ENCODE measurements around the gene NPHP3.
"Not testable (repeated sequence)": the region's sequence is repeated elsewhere in the genome, so short reads cannot be mapped to it uniquely, and the experiment has no call there.

The NPHP3 gene

DNA sequence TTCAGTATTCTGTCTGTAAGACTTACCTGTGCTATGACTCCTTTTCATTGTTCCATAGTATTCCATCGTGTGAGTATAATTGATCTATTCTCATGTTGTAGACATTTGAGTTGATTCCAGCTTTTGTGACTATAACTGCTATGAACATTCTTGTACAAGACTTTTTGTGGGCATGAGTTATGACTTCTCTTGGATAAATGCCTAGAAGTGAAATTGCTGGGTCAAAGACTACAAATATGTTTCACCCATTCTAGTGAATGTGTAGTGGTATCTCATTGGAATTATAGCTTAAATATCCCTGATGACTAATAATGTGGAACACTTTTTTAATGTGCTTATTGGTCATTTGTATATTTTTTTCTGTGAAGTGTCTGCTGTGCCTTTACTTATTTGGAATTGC, 27.6 kb upstream of the NPHP3 start:
- DNase-seq: peak; percentile 1
- in situ Hi-C loops (cut with HindIII; ENCODE audit: low pct_ligation_motif_present, low sequenced_read_pairs): loop anchor here (25.0 kb wide), 1 partner anchor 638 kb away; no protein-coding TSS in a partner anchor

GRCh38 chr3:132746720-132747119, 24.5 kb upstream of the NPHP3 start:
- H3K27me3 ChIP-seq (replicated peaks); H3K36me3 ChIP-seq (replicated peaks); H3K4me3 ChIP-seq (ENCODE audit: low read depth, low read length); H3K27ac ChIP-seq; DNase-seq: not testable (repeated sequence)
- in situ Hi-C loops (cut with HindIII; ENCODE audit: low pct_ligation_motif_present, low sequenced_read_pairs): loop anchor here (25.0 kb wide), 1 partner anchor 641 kb away; no protein-coding TSS in a partner anchor

More for the DNA sequence above, 27.6 kb upstream of the NPHP3 start:
- H3K27ac ChIP-seq: no peak overlapping the region
- H3K4me3 ChIP-seq (ENCODE audit: low read depth, low read length): no peak overlapping the region
- no peaks in the 10 kb centered on the region for H3K36me3 ChIP-seq (replicated peaks)
- H3K27me3 ChIP-seq (replicated peaks): no peaks in the 10 kb centered on the region
- TF ChIP-seq CTCF (IDR thresholded peaks at IDR 0.05; ENCODE audit: low read depth, low read length, missing control alignments): no peak

- no peak overlapping the region for H3K4me3 ChIP-seq (ENCODE audit: low read depth, low read length)
- H3K27me3 ChIP-seq (replicated peaks): no peaks in the 10 kb centered on the region
- no peaks in the 10 kb centered on the region for H3K36me3 ChIP-seq (replicated peaks)
- no peak for DNase-seq
- no peak for TF ChIP-seq CTCF (IDR thresholded peaks at IDR 0.05; ENCODE audit: low read depth, low read length, missing control alignments)
- in situ Hi-C loops (cut with HindIII; ENCODE audit: low pct_ligation_motif_present, low sequenced_read_pairs): loop anchor here (25.0 kb wide), 1 partner anchor 649 kb away; no protein-coding TSS in a partner anchor
- no peak overlapping the region for H3K27ac ChIP-seq
These were observed 16.1 kb upstream of the NPHP3 start for GRCh38 chr3:132738314-132738713.

GRCh38 chr3:132735589-132735988, 13.4 kb upstream of the NPHP3 start:
- in situ Hi-C loops (cut with HindIII; ENCODE audit: low pct_ligation_motif_present, low sequenced_read_pairs): loop anchor here (25.0 kb wide), 1 partner anchor 652 kb away; no protein-coding TSS in a partner anchor
- H3K36me3 ChIP-seq (replicated peaks): no peaks in the 10 kb centered on the region
- TF ChIP-seq CTCF (IDR thresholded peaks at IDR 0.05; ENCODE audit: low read depth, low read length, missing control alignments): no peak
- DNase-seq: no peak
- no peak overlapping the region for H3K27ac ChIP-seq
- H3K4me3 ChIP-seq (ENCODE audit: low read depth, low read length): no peak overlapping the region
- H3K27me3 ChIP-seq (replicated peaks): no peaks in the 10 kb centered on the region

GRCh38 chr3:132730891-132731580, 8.8 kb upstream of the NPHP3 start:
- TF ChIP-seq CTCF (IDR thresholded peaks at IDR 0.05; ENCODE audit: low read depth, low read length, missing control alignments): peak; percentile 51
- DNase-seq: peak; percentile 36
- Histone ChIP-seq H3K27ac (no peak overlapping the region), H3K27me3 (replicated peaks) (no peaks in the 10 kb centered on the region), H3K36me3 (replicated peaks) (no peaks in the 10 kb centered on the region), H3K4me3 (ENCODE audit: low read depth, low read length) (no peak overlapping the region)
- in situ Hi-C loops (cut with HindIII; ENCODE audit: low pct_ligation_motif_present, low sequenced_read_pairs): loop anchor here (25.0 kb wide), 1 partner anchor 656 kb away; no protein-coding TSS in a partner anchor

GRCh38 chr3:132726341-132726823, 4.2 kb upstream of the NPHP3 start:
- DNase-seq: no peak
- Histone ChIP-seq H3K36me3 (replicated peaks) (no peaks in the 10 kb centered on the region), H3K4me3 (ENCODE audit: low read depth, low read length) (no peak overlapping the region), H3K27ac (no peak overlapping the region), H3K27me3 (replicated peaks) (no peaks in the 10 kb centered on the region)
- TF ChIP-seq CTCF (IDR thresholded peaks at IDR 0.05; ENCODE audit: low read depth, low read length, missing control alignments): peak; percentile 57
- in situ Hi-C loops (cut with HindIII; ENCODE audit: low pct_ligation_motif_present, low sequenced_read_pairs): loop anchor here (25.0 kb wide), 1 partner anchor 661 kb away; no protein-coding TSS in a partner anchor
